CD4-positive, alpha-beta memory T cell (primary cell): ENCODE measurements around the gene SGMS2. TPM values are rescaled to one million over a fixed set of nuclear protein-coding genes. Genes with fewer than 3 reads are reported as not detected.
A peak's percentile ranks its signal among the peaks of the same experiment; 100 is the strongest.

ENCODE experiments used
- CTCF ChIA-PET: fragments of 350-600 bp; sonication (Branson Sonifier 250); formaldehyde crosslinking; loops from one replicate; lab custom pipeline; 2021; ENCODE audit warnings: inconsistent platforms; ENCODE audit not compliant: partially characterized antibody; lab: Charles Lee
- POLR2A ChIA-PET: fragments of 350-600 bp; sonication (Branson Sonifier 250); formaldehyde crosslinking; loops from one replicate; lab custom pipeline; 2021; ENCODE audit not compliant: partially characterized antibody; lab: Charles Lee
- DNase-seq, 5 donors: peaks; one replicate each; pipeline versions ENCODE4 v3.0.0 to v3.0.0-alpha.2; 2020 to 2022; ENCODE audit warnings: mixed read lengths in 1 of 5
- H3K27ac ChIP-seq: one replicate; pipeline ENCODE4 v1.7.0; 2013; ENCODE audit warnings: low read depth, low read length
- H3K27me3 ChIP-seq: 2 replicates; pipeline ENCODE4 v1.7.0; 2013; ENCODE audit warnings: mild to moderate bottlenecking, low read length, moderate library complexity; ENCODE audit not compliant: insufficient read depth
- H3K36me3 ChIP-seq: 2 replicates; pipeline ENCODE4 v1.7.0; 2013; ENCODE audit warnings: mild to moderate bottlenecking, low read length, moderate library complexity; ENCODE audit not compliant: insufficient read depth
- H3K4me1 ChIP-seq: 2 replicates; pipeline ENCODE4 v1.7.0; 2013; ENCODE audit warnings: mild to moderate bottlenecking, low read length, moderate library complexity; ENCODE audit not compliant: insufficient read depth
- H3K4me3 ChIP-seq, 2 donors: one replicate each; pipeline ENCODE4 v1.7.0; 2013; ENCODE audit warnings: low read length in 2 of 2, mild to moderate bottlenecking in 1 of 2
- H3K9me3 ChIP-seq, 2 donors: one replicate each; pipeline ENCODE4 v1.7.0; 2013; ENCODE audit warnings: low read length in 2 of 2, control low read depth in 1 of 2; ENCODE audit not compliant: control insufficient read depth in 1 of 2
- H3K27ac Mint-ChIP-seq, 7 donors: one replicate each; pipeline ENCODE4 v1.8.0; 2020 to 2021; ENCODE audit warnings: mixed read lengths in 7 of 7, mild to moderate bottlenecking in 6 of 7, inconsistent platforms in 3 of 7, moderate library complexity in 3 of 7
- H3K27me3 Mint-ChIP-seq, 2 donors: one replicate each; pipeline ENCODE4 v1.8.0; 2020 to 2021; ENCODE audit warnings: mixed read lengths in 2 of 2
- H3K36me3 Mint-ChIP-seq, 2 donors: one replicate each; pipeline ENCODE4 v1.8.0; 2020 to 2021; ENCODE audit warnings: mixed read lengths in 2 of 2, inconsistent platforms in 1 of 2, mild to moderate bottlenecking in 1 of 2
- H3K4me1 Mint-ChIP-seq, 4 donors: one replicate each; pipeline ENCODE4 v1.8.0; 2020 to 2021; ENCODE audit warnings: mixed read lengths in 4 of 4, mild to moderate bottlenecking in 1 of 4
- H3K4me3 Mint-ChIP-seq, 8 donors: one replicate each; pipeline ENCODE4 v1.8.0; 2020 to 2021; ENCODE audit warnings: mixed read lengths in 8 of 8, mild to moderate bottlenecking in 7 of 8, moderate library complexity in 6 of 8, inconsistent platforms in 3 of 8
- H3K9me3 Mint-ChIP-seq, 8 donors: one replicate each; pipeline ENCODE4 v1.8.0; 2020 to 2021; ENCODE audit warnings: mixed read lengths in 8 of 8, mild to moderate bottlenecking in 5 of 8, inconsistent platforms in 3 of 8, moderate library complexity in 1 of 8
- intact Hi-C: fragments of 100-400 bp; cut with micrococcal nuclease; formaldehyde crosslinking; loops from one replicate; pipeline ENCODE4 v1.15.1; 2023
- polyA plus RNA-seq, 2 donors: library from polyadenylated mRNA; unstranded; fragments of 300-500 nt; fragmentation: Illumina TruSeq; gene quantifications; one replicate each; pipeline ENCODE4 v1.2.3, GENCODE V29; 2021
- total RNA-seq, 2 experiments: library from RNA; stranded (reverse); gene quantifications; one replicate each; pipeline ENCODE4 v1.2.3, GENCODE V29; 2021

The SGMS2 gene
- total RNA-seq (under 1 TPM; 0.28 to 0.67 TPM), polyA plus RNA-seq (not detected)

- POLR2A ChIA-PET: no interaction called here
- Histone ChIP-seq H3K9me3 (no peaks in the 10 kb centered on the region), H3K4me3 (no peak within 1 kb of the TSS), H3K27ac (no peak within 1 kb of the TSS), H3K27me3 (no peaks in the 10 kb centered on the region), H3K4me1 (no peaks in the 10 kb centered on the region), H3K36me3 (no peaks in the 10 kb centered on the region)
- Mint-ChIP-seq H3K36me3 (no peaks in the 10 kb centered on the region), H3K27ac (peak within 1 kb of the TSS in 1 of 7 donors; percentile 77), H3K4me3 (peak within 1 kb of the TSS; percentile 69 to 84 (median 74)), H3K9me3 (no peaks in the 10 kb centered on the region), H3K27me3 (peaks cover 23 to 33% of the 10 kb centered on the region in 2 donors), H3K4me1 (peaks cover 3 to 15% (median 11%) of the 10 kb centered on the region in 4 donors)
- DNase-seq: no peak
- CTCF ChIA-PET: no interaction called here
- intact Hi-C loops: no loop called here
Measured at GRCh38 chr4:107824350-107825071, at the start of gene SGMS2. SGMS2 (plus strand) TSS chr4:107824932; CDS start chr4:107895554, 70,622 bp downstream.

DNA sequence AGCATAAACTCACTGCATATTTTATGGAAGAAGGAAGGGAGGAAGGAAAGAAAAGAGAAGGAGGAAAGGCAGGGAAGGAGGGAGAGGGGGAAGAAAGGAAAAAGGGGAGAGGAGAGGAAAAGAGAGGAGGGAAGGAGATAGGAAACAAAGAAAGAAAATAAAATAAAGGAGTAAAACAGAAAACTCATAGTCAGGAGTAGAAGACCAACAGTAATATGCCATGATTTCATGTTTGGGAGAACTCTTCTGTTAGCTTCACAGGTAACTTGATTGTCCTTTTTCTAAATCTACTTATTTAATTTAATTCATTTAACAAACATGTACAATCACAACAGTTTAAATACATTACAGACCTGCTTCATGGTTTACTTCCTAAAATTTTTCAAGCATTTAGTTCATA lies 46.8 kb upstream of the SGMS2 start:
- H3K27ac Mint-ChIP-seq: no peak overlapping the region
- Histone ChIP-seq H3K36me3 (no peaks in the 10 kb centered on the region), H3K4me3 (no peak overlapping the region), H3K4me1 (no peaks in the 10 kb centered on the region), H3K9me3 (no peaks in the 10 kb centered on the region), H3K27ac (no peak overlapping the region), H3K27me3 (no peaks in the 10 kb centered on the region)
- POLR2A ChIA-PET: no interaction called here
- H3K27me3 Mint-ChIP-seq: peaks cover 7 to 11% of the 10 kb centered on the region in 2 donors
- H3K4me1 Mint-ChIP-seq: no peaks in the 10 kb centered on the region
- intact Hi-C loops: no loop called here
- H3K4me3 Mint-ChIP-seq: no peak overlapping the region
- DNase-seq: no peak
- CTCF ChIA-PET: no interaction called here
- H3K36me3 Mint-ChIP-seq: no peaks in the 10 kb centered on the region
- peaks cover 0 to 29% (median 17%) of the 10 kb centered on the region in 8 donors for H3K9me3 Mint-ChIP-seq

DNA sequence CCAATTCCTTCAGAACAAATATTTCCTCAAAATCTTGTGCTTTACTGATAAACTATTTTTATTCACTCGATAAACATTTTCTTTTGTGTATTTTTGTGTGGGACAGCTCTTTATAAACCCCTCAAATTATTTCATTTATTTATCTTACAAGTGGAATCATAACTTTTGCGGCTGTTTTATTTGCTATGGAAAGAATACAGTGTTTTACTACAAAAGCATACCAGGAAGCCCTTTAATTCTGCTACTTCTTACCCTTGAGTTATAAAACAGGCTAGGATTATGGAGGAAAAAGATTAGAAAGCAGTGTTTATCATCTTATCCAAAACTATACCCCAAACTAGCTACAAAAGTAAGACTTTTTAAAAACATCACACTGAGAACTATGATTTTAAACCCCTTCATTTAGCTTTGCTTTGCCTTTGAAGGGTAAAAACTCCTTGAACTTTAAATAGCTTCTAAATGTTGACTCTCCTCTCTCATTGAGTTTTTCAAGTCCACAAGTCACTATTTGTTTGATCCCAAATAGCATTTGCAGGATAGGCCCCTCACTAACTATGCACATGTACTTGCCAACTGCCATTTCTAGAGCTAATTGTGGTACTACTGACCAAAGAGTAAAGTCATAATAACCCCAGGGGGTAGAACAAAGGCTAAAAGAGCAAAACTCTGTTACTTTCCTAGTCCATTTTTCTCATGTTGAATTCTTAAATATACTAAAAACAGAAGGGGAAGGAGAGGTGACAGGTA lies 45.8 kb upstream of the SGMS2 start:
- Histone ChIP-seq H3K4me1 (no peaks in the 10 kb centered on the region), H3K27me3 (no peaks in the 10 kb centered on the region), H3K9me3 (no peaks in the 10 kb centered on the region), H3K4me3 (no peak overlapping the region), H3K36me3 (no peaks in the 10 kb centered on the region), H3K27ac (no peak overlapping the region)
- Mint-ChIP-seq H3K4me1 (no peaks in the 10 kb centered on the region), H3K4me3 (no peak overlapping the region), H3K27me3 (peaks cover 4 to 12% of the 10 kb centered on the region in 2 donors), H3K27ac (no peak overlapping the region), H3K36me3 (no peaks in the 10 kb centered on the region), H3K9me3 (peaks cover 0 to 29% (median 17%) of the 10 kb centered on the region in 8 donors)
- no peak for DNase-seq
- ChIA-PET CTCF (no interaction called here), POLR2A (no interaction called here)
- intact Hi-C loops: no loop called here

- intact Hi-C loops: no loop called here
- CTCF ChIA-PET: no interaction called here
- peaks cover 6 to 12% of the 10 kb centered on the region in 2 donors for H3K27me3 Mint-ChIP-seq
- no peak overlapping the region for H3K4me3 ChIP-seq
- H3K9me3 ChIP-seq: no peaks in the 10 kb centered on the region
- H3K4me1 ChIP-seq: no peaks in the 10 kb centered on the region
- POLR2A ChIA-PET: no interaction called here
- H3K4me3 Mint-ChIP-seq: no peak overlapping the region
- H3K36me3 ChIP-seq: no peaks in the 10 kb centered on the region
- H3K9me3 Mint-ChIP-seq: peaks cover 3 to 29% (median 16%) of the 10 kb centered on the region in 8 donors
- H3K27ac Mint-ChIP-seq: no peak overlapping the region
- no peaks in the 10 kb centered on the region for H3K27me3 ChIP-seq
- peak in 1 of 5 donors; percentile 3 for DNase-seq
- no peaks in the 10 kb centered on the region for H3K36me3 Mint-ChIP-seq
- H3K4me1 Mint-ChIP-seq: no peaks in the 10 kb centered on the region
- no peak overlapping the region for H3K27ac ChIP-seq
Measured at GRCh38 chr4:107780665-107781064, 44.1 kb upstream of the SGMS2 start.

DNA sequence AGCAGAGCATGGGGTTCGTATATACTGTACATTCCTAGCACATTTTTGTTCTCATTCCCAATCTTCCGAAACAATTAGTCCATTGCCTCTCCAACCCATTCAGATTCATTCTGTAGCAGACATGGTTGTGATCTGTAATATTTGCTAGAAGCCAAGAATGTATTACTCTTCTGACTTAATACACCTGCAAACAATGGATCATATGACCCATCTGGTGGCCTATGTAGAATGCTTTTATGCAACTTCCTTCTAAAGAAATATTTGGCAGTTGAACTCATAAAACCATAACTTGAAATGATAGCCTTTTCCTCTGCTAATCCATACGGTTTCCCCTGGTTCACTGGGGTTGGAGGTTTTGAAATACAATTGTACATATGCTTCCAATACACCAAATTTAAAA lies 32.8 kb upstream of the SGMS2 start:
- H3K9me3 Mint-ChIP-seq: peaks cover 0 to 7% (median 3%) of the 10 kb centered on the region in 8 donors
- no peak overlapping the region for H3K27ac Mint-ChIP-seq
- POLR2A ChIA-PET: no interaction called here

GRCh38 chr4:107792711-107793110 lies 32.0 kb upstream of the SGMS2 start:
- H3K9me3 ChIP-seq: no peaks in the 10 kb centered on the region
- CTCF ChIA-PET: no interaction called here
- peaks cover 5% of the 10 kb centered on the region for H3K27me3 ChIP-seq
- no peaks in the 10 kb centered on the region for H3K36me3 Mint-ChIP-seq
- DNase-seq: no peak
- H3K9me3 Mint-ChIP-seq: no peaks in the 10 kb centered on the region
- POLR2A ChIA-PET: no interaction called here
- H3K27me3 Mint-ChIP-seq: peaks cover 10 to 13% of the 10 kb centered on the region in 2 donors
- H3K4me3 ChIP-seq: no peak overlapping the region
- no peak overlapping the region for H3K27ac ChIP-seq
- H3K4me3 Mint-ChIP-seq: no peak overlapping the region
- H3K4me1 ChIP-seq: no peaks in the 10 kb centered on the region
- no peaks in the 10 kb centered on the region for H3K36me3 ChIP-seq
- intact Hi-C loops: no loop called here
- no peak overlapping the region for H3K27ac Mint-ChIP-seq
- H3K4me1 Mint-ChIP-seq: no peaks in the 10 kb centered on the region

More for the DNA sequence above, 32.8 kb upstream of the SGMS2 start:
- Histone ChIP-seq H3K4me3 (no peak overlapping the region), H3K27me3 (peaks cover 5% of the 10 kb centered on the region), H3K4me1 (no peaks in the 10 kb centered on the region), H3K9me3 (no peaks in the 10 kb centered on the region), H3K36me3 (no peaks in the 10 kb centered on the region), H3K27ac (no peak overlapping the region)
- Mint-ChIP-seq H3K4me3 (no peak overlapping the region), H3K27me3 (peaks cover 8 to 10% of the 10 kb centered on the region in 2 donors), H3K36me3 (no peaks in the 10 kb centered on the region), H3K4me1 (no peaks in the 10 kb centered on the region)
- CTCF ChIA-PET: no interaction called here
- intact Hi-C loops: no loop called here
- DNase-seq: no peak

DNA sequence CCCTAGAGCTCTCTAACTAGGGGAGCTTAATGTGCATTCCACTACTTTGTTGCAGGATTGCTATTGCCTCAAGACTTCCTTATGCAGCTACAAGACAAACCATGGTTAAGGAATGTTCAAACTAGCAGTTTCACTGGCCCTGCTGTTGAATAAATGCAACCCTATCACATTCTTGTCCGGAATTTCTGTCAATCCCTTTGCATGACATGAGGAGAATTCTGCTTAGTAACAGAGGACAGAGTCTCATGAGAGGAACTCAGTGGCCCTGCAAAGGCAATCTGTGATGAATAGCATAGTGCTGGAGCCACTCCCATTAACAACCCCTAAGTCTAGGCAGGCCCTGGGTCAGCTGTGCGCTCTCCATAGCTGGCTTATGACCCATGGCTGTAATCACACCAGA lies 30.7 kb upstream of the SGMS2 start:
- Histone ChIP-seq H3K9me3 (no peaks in the 10 kb centered on the region), H3K36me3 (no peaks in the 10 kb centered on the region), H3K4me3 (no peak overlapping the region), H3K27me3 (peaks cover 5% of the 10 kb centered on the region), H3K27ac (no peak overlapping the region), H3K4me1 (no peaks in the 10 kb centered on the region)
- no peaks in the 10 kb centered on the region for H3K4me1 Mint-ChIP-seq
- intact Hi-C loops: no loop called here
- POLR2A ChIA-PET: no interaction called here
- H3K27me3 Mint-ChIP-seq: peaks cover 10 to 13% of the 10 kb centered on the region in 2 donors
- H3K9me3 Mint-ChIP-seq: no peaks in the 10 kb centered on the region
- no peak overlapping the region for H3K27ac Mint-ChIP-seq
- DNase-seq: no peak
- CTCF ChIA-PET: no interaction called here
- no peak overlapping the region for H3K4me3 Mint-ChIP-seq
- no peaks in the 10 kb centered on the region for H3K36me3 Mint-ChIP-seq
